Renal cortical epithelial cell (primary cell): ENCODE measurements around the gene DDR1. TPM values are rescaled to one million over a fixed set of nuclear protein-coding genes. Genes with fewer than 3 reads are reported as not detected.
"Not testable (repeated sequence)": the region's sequence is repeated elsewhere in the genome, so short reads cannot be mapped to it uniquely, and the experiment has no call there.

Experiments
- DNase-seq: peaks from one replicate; pipeline ENCODE4 v3.0.0-alpha.2; 2011; ENCODE audit warnings: low read depth
- total RNA-seq: library from RNA; depleted of rRNA; stranded (reverse); fragments of >200 nt; gene quantifications from 2 replicates; pipeline ENCODE4 v1.2.3, GENCODE V29; 2014

DDR1 gene
- total RNA-seq, 1 donor from 2014 or later: 197 TPM

DNA sequence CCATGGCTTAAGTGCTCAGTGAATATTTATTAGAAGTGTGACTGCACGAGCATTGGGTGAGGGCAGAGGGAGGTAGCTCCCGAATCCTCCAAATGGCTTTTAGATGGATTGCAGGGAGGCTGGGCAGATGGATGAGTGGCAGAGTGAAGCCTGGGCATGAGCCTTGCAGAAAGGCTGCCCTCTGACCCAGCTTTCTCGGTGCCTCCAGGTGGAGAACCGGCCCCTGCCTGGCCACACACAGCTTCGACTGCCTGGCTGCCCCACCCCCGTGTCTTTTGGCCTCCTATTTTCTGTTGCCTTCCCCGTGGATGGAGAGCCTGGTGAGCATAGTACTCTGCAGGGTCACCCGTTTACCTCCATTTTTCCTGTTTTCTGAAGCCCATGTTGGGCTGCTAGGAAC is 33.2 kb downstream of the DDR1 start:
- DNase-seq: no peak

DNA sequence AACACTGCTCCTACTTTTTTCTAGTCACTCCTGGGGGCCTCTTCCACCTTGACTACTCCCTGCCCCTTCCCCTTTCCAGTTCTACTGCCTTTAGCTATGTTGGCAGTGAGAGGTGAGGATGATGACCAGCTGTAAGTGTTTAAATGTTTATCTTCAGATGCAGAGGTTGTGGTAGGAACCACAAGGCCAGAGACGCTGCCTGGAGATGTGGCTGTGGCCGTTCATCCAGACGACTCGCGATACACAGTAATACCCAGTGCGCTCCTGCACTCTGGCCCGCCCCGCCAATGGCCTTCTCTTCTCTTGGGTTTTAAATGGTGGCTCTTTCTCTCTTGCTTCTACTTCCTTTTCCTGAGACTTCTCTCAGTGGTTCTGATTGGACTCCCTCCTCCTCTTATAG is 34.4 kb downstream of the DDR1 start:
- no peak for DNase-seq

DNA sequence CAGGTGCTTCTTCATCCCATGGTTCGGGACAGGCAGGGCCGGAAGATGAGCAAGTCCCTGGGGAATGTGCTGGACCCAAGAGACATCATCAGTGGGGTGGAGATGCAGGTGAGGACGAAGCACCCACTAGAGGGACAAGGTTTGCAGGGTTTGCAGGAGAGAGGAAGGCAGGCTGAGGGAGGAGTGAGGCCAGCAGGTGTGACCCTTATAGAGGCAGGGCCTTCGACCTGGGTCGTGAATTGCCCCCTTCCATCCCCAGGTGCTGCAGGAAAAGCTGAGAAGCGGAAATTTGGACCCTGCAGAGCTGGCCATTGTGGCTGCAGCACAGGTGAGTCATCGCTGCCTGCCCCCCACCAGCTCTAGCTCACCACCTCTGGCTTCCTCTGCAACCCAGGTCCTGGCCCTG is 38.1 kb downstream of the DDR1 start:
- no peak for DNase-seq

DNA sequence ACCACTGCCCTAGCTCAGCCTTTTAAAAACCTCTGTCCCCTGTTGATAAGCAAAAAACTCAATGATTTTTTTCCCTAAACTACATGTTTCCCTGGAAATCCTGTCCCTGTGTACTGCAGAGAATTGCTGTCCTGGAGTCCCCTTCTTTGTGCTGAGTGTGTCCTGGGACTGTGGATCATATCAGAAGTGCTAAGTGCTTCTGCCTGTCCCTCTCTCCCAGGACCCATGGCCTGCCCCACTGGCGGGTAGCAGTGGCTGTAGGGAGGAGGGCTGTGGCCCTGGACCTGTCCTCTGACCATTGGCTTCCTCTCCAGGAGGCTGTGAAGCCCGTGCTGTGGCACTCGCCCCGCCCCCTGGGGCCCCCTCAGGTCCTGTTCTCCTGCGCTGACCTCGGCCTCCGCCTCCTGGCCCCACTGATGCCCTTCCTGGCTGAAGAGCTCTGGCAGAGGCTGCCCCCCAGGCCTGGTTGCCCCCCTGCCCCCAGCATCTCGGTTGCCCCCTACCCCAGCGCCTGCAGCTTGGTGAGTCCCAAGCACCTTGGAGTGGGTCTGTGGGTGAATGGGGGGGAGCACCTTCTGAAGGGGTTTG is 39.8 kb downstream of the DDR1 start:
- not testable (repeated sequence) for DNase-seq

DNA sequence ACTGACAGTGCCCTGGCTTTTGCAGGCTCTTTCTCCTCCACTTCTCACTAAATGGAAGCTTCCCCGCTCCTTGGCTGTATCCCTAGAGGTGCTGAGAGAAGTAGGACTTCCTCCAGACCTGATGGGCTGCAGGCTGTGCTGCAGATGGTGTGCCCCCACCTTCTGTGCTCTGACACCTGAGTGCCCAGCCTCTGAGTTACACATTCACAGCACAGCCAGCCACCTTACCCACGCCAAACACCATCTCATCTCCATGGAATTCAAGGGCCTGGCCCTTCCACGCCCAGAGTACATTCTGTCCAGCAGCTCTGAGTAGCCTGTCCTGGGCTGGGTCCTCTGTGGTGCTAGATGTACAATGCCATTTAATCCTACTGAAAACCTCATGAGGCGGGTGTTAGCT is 42.3 kb downstream of the DDR1 start:
- peak; percentile 88 for DNase-seq

DNA sequence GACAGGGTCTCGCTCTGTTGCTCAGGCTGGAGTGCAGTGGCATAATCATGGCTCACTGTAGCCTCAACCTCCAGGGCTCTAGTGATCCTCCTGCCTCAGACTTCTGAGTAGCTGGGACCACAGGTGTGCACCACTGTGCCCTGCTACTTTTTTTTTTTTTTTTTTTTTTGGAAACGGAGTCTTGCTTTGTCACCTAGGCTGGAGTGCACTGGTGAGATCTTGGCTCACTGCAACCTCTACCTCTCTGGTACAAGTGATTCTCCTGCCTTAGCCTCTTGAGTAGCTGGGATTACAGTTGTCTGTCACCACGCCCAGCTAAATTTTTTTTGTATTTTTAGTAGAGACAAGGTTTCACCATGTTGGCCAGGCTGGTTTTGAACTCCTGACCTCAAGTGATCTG is 42.8 kb downstream of the DDR1 start:
- not testable (repeated sequence) for DNase-seq

DNA sequence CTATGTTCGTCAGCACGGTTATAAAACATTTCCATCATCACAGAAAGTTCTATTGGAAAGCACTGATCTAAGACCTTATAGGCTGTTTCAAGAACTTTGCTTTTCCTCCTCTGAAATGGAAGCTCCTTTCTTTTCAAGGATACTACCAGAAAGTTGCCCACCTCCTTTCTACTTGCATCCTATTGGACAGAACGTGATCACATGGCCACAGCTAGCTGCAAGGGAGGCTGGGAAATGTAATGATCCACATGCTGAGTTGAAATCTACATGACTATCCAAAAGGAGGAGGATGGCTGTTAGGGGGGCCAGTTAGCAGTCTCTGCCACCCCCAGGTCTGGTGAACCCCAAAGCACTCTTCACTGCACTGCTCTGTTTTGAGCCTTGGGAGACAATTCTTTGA is 44.4 kb downstream of the DDR1 start:
- DNase-seq: no peak

DNA sequence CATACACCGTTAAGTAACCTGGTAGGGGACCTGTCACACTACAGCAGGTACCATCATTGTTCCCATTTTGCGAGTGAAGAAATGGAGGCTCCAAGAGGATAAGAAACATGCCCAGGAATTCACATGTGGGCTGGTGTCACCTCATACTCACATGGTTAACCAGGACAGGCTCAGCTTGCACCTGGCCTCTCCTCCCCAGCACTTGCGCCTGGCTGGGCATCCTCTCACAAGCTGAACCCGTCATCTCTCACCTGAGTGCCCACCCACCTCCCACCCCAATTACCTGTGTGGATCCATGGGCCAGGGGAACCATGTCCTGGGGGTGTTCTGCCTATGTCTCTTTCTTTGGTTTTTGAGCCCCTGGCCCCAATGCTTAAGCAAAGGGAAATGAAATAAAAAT is 46.2 kb downstream of the DDR1 start:
- DNase-seq: no peak

DNA sequence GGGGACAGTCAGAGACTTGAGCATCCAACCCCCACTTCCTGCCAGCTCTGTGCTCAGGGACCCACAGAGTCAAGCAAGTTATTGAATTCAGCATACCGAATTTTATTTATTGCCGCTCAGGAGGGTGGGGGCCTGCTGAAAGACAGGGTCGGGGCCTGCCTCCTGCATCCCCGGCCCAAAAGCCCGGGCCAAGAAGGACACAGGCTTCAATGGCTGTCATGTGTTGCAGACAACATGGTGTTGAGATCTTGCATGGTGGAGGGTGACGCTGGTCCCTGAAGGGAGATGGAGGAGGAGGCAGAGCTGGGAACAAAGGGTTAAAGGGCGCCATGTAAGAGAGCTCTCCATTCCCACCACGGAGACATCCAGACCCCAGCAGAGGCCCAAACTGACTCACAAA is 47.0 kb downstream of the DDR1 start:
- no peak for DNase-seq

DNA sequence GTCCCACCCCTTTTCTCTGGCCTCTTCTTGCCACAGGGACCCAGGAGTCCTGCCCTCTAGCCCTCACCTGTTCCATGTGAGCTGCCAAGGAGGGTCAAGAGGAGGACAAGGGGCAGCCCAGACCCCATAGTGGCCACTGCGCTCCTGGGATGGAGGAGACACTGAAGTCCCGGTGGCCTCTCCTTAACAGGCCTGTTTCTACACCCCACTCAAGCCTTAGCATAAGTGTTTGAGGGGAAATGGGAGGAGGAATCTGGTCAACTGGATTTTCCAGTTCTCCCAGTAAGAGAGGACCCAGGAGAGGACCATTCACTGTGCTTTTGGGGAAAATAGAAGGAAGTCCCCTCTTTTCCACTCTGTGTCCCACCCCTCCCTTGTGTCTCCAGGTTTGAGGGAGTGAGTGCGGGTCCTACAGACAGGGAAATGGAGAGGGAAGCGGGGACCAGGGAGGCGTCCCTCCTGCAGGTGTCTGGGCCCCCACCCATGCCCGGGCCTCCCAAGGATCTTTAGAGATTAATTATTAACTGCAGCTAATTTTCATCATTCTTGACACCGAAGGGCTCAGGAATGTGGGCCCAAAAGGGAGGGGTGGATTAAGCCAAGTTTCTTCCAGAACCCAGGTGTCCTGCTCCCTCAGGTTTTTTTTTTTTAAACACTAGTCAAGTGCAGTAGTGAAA is 47.8 kb downstream of the DDR1 start, which contains the start of gene SFTA2:
Gene SFTA2, minus strand, starts transcription at position 202 of the 677 bp plus-strand sequence. Its CDS starts 74 bp downstream, at position 128.
- DNase-seq: peak; percentile 76

DNA sequence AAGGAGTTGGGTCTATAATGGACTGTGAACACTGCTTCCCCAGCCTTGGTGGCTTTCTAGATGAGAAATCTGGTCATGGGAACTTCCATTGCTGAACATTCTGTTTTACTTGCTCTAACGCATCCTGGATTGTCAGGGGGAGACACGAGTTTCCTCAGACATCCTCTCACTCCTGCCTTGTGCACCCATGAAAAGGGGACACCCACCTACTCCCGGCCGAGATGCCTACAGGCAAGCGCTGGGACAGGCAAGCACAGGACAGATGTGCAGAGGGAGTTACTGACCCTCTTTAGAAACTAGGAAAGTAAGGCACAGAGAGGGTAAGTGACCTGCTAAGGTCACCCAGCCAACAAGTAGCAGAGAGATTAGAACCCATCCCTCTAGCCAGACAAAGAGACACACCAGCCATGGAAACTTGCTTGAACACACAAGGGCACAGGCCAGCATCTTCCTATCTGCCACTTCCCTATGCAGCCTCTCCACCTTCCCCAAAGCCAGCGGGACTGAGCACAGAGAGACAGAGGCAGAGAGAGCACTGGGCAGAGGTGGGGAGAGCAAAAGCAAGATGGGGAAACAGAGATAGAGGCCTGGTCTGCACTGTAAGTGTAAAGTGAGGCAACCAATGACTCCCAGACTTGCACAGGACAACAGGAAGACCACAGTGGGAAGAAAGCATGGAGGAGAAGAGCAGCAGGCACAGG is 48.5 kb downstream of the DDR1 start:
- DNase-seq: no peak

DNA sequence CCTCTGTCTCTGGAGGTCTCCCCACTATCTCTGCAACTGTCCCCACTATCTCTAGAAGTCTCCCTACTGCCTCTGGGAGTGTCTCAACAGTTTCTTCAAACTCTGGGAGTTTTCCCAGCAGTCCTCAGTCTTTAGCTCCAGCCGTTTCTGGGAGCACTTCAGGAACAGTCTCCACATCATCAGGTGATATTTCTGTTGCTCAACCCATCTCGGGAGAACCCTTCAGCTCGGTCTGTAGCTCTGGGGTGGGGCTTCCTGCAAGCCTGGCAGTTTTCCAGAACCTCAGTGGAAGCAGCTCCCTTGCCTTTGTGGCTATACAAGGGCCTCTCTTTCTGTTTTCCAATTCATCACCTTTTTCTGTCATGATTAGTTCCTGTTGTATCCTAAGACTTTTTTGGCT is 50.7 kb downstream of the DDR1 start:
- peak; percentile 71 for DNase-seq

DNA sequence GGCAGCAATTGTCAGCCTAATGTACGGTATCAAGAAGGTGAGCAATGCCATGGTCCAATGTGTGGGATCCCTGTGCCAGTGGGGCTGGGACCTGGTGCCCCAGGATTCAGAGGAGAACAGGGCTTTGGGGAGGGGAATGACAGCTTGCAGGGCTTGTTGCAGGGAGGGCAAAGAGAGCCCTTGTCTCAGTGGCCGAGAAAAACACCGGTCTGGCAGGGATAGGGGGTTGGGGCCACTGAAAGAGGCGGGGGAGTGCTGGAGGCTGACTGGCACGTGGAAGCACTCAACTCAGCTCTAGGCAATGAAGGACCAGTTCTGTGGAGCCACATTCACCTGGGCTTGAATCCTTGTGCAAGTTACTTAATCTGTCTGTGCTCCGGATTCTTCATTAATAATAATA is 52.9 kb downstream of the DDR1 start:
- DNase-seq: no peak

DNA sequence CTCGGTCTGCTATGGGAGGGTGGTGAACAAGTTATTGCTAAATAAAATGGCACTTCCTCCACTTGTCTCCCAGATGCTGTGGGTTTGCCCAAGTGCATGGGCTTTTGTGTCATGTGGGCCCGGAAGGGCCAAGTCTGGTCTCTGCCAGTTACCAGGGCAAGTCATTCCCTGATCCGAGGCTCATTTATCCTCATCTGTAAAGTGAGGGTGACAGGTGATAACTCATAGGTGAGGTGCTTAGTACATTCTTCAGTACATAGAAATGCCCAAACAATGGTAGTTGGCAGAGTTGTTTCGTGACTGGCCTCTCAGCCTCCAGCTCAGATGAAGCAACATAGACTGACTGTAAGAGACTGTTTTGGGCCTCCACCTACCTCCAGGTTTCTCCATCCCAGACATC is 54.4 kb downstream of the DDR1 start:
- no peak for DNase-seq

DNA sequence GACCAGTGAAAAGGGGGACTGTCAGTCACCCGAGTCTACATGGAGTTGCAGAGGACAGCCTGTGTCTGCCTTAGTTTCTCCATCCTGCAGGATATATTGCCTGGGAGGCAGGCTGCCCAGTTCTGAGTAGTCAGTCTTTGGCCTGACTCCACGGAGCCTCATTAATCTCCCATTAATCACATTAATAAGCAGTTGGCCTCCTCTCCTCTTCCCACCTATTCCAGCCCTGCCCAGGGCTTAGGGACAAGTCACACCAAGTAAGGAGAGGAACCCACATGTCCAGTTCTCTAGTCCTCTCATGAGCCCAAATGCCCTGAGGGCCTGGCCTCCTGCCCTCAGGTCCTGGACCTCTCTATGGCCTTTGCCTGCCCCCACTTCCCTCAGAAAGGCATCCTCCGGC is 55.2 kb downstream of the DDR1 start:
- DNase-seq: no peak

DNA sequence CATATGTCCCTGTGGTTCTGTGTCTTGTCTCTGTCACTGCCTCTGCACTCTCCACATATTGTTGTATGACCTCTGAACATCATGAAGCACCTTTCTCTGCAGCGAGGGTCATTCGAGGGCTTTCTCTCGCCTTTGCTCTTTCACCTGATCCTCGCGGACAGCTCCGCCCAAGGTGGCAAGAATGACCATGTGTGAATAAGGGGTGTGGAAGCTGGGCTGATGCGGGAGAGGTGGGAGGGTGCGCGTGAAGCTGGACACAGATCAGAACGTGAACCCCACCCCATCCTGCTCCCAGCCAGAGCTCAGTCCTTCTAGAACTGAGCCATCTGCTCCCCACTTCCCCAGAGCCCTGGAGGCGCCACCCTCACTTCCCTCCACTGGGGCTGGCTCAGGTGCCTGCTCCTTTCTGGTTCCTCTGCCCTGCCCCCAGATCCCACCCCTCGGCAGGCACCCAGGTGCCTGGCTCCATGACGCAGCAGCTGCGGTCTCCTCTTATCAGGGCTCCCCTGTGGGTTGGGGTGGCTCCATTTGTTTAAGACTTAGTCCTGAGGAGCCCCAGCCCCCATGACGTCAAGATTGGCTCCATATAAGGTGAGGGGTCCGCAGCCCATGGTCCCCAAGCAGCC is 56.2 kb downstream of the DDR1 start, which contains the start of gene MUCL3:
Gene MUCL3, plus strand, starts transcription at position 613 of the 626 bp plus-strand sequence. CDS start 27 bp downstream, outside the sequence.
- no peak for DNase-seq

DNA sequence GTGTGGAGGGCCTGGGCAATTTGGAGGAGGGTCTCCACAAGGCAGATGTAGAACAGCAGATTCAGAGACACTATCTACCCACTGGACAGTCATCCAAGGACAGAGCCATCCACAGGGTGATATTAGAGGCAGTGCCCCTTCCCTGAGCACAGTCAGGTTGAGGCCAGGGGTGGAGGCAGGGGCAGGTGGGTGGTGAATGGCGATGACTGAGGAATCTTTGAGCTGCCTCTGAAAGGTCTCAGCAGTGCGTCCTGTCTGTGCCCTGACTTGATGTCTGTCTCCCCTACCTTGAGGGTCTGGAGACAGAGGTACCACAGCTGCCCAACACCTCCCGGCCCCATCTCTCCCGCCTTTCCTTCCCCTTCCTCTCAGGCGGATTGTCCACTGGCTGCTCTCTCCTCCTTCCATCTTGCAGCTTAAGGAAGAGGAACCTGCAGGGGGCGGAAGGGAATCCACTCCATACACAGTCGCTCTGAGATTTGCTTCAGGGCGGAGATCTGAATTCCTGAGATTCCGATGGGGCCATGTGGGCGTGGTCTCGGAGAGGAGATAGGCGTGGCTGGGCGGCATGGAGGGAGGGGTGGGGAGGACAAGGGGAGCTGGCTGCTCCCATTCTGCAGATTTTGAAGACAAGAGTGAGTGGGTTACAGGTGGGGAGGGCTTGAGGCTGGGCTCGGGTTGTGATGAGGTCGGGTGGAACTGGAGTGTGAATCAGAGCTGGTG is 58.2 kb downstream of the DDR1 start:
- DNase-seq: peak; percentile 86

DNA sequence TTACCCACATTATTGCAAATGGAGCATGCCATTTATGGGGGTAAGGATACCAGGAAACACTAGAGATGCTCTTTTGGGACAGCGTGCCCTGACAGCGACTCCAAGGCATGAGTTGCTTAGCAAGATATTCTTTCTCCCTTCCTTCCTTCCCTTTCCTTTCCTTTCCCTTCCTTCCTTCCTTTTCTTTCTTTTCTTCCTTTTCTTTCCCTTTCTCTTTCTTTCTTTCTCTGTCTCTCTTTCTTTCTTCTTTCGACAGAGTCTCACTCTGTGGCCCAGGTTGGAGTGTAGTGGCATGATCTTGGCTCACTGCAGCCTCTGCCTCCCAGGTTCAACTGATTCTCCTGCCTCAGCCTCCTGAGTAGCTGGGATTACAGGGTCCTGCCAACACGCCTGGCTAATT is 59.7 kb downstream of the DDR1 start:
- no peak for DNase-seq

DNA sequence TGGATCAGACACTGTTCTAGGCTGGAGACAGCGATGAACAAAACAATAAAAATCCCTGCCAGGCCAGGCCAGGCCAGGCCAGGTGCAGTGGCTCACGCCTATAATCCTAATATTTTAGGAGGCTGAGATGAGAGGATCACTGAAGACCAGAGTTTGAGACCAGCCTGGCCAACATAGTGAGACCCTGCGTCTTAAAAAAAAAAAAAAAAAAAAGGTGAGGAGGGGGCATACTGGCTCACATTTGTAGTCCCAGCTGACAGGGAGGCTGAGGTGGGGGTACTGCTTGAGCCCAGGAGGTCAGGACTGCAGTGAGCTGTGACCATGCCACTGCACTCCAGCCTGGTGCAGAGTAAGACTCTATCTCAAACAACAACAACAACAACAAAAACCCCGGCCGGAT is 61.0 kb downstream of the DDR1 start:
- DNase-seq: no peak

DNA sequence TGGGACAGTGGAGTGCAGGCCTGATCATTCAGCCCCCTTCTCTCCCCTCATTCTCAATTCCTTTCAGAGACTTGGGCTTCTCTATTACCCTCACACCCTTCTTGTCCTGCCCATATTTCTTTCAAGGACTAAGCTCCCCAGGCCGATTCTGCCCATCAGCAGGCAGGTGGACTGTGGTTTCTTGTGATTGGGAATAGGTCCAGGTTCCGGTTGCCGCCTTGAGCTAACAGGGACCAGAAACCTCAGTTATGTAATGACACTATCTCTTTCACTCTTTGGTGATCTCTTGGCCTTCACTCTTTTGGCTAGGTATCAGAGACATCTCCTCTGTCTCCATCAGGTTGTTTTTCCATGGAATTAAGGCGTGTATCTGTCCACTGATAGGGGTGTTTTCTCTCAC is 62.9 kb downstream of the DDR1 start:
- no peak for DNase-seq

DNA sequence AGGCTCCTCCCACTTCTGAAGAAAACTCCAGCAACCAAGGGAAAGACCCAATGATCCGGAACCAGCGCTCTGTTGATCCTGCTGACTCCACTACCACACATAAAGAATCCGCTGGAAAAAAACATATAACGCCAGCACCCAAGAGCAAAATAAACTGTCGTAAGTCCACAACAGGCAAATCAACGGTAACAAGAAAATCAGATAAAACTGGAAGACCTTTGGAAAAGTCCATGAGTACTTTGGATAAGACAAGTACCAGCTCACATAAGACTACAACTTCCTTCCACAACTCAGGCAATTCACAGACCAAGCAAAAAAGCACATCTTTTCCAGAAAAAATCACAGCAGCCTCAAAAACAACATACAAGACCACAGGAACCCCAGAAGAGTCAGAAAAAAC is 64.5 kb downstream of the DDR1 start:
- peak; percentile 47 for DNase-seq
